ENCODE results near the gene CDKN2B. TPM values are rescaled to one million over a fixed set of nuclear protein-coding genes. Genes with fewer than 3 reads are reported as not detected.

CDKN2B gene
- total and polyA plus RNA-seq, 2 experiments from 2014 or later = 0.29 to 0.83 TPM

DNA sequence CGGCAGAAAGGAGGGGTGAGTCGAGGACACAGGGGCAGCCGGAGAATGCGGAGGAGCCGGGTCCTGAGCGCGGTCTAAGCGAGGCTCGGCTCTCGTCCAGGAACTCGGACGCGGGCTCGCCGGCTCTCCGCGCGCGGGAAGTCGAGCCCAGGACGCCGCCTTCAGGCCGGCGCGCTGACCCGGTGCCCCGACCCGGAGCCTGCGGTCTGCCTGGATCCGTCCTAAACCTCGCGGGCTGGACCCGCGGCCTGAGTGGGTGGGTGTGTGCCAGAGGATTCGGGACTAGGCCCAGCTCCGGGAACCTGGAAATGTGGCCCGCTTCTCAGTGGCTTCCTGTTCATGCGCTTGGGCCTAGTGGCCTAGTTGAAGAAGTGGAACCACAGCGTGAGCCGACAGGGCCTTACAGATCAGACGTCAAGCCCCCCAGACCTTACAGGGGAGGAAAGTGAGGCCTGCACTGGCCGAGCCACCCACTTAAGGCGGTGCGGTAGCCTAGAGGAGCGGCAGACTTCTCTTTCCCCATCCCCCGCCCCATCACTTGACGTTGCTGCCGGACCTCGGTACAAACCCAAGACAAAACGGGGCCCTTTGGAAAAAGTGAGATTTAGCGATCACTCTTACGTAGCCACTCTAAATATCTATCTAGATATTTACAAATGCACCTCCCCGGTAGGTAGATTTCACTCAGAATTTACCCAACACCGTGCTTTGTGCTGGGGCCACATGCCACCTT is 13.3 kb downstream of the CDKN2B start:
- ATAC-seq = peak; percentile 40
- peak; percentile 56 for DNase-seq (ENCODE audit: low spot score)
- Histone ChIP-seq H3K4me1 (ENCODE audit: insufficient read depth) (peaks cover 46% of the 10 kb centered on the region), H3K4me3 (peak overlapping the region; percentile 77), H3K4me2 (peak overlapping the region; percentile 93), H3K36me3 (ENCODE audit: insufficient read depth) (no peaks in the 10 kb centered on the region), H2AFZ (peak overlapping the region; percentile 90), H3K27me3 (ENCODE audit: insufficient read depth) (peaks cover 92% of the 10 kb centered on the region), H4K20me1 (replicated peaks; ENCODE audit: insufficient read depth) (peaks cover 10% of the 10 kb centered on the region), H3F3A (replicated peaks; ENCODE audit: low read depth) (peaks cover 19% of the 10 kb centered on the region; the same call in 1 of the 2 replicates), H3K27ac (ENCODE audit: low read depth) (no peak overlapping the region), H3K9me2 (ENCODE audit: insufficient read depth) (no peaks in the 10 kb centered on the region), H3K79me2 (replicated peaks; ENCODE audit: insufficient read depth) (no peaks in the 10 kb centered on the region)
- no peak overlapping the region for H3K27ac Mint-ChIP-seq
- peaks cover 35% of the 10 kb centered on the region for H3K4me1 Mint-ChIP-seq
- H3K36me3 Mint-ChIP-seq (ENCODE audit: low read depth) = no peaks in the 10 kb centered on the region
- H3K9me3 Mint-ChIP-seq = 0 out of 3 replicates have a peak, but pooled peaks cover 3% of the 10 kb centered on the region
- peaks cover 71% of the 10 kb centered on the region for H3K27me3 Mint-ChIP-seq (ENCODE audit: insufficient read depth, low read depth, poor library complexity)
- peak overlapping the region; percentile 65 for H3K4me3 Mint-ChIP-seq
- TF ChIP-seq, protein P1, sequence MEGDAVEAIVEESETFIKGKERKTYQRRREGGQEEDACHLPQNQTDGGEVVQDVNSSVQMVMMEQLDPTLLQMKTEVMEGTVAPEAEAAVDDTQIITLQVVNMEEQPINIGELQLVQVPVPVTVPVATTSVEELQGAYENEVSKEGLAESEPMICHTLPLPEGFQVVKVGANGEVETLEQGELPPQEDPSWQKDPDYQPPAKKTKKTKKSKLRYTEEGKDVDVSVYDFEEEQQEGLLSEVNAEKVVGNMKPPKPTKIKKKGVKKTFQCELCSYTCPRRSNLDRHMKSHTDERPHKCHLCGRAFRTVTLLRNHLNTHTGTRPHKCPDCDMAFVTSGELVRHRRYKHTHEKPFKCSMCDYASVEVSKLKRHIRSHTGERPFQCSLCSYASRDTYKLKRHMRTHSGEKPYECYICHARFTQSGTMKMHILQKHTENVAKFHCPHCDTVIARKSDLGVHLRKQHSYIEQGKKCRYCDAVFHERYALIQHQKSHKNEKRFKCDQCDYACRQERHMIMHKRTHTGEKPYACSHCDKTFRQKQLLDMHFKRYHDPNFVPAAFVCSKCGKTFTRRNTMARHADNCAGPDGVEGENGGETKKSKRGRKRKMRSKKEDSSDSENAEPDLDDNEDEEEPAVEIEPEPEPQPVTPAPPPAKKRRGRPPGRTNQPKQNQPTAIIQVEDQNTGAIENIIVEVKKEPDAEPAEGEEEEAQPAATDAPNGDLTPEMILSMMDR (conservative IDR thresholded peaks at IDR 0.05; ENCODE audit: low read depth in 2 of 2) = no peak; a peak in 1 of 4 replicates
- TF ChIP-seq EZH2phosphoT487 (IDR thresholded peaks at IDR 0.05; ENCODE audit: unreplicated experiment) (peak; percentile 11), POLR2AphosphoS5 (IDR thresholded peaks at IDR 0.05; ENCODE audit: low read depth) (no peak), ZNF114 (CRISPR knock-in tag; IDR thresholded peaks at IDR 0.05) (no peak), EZH2 (IDR thresholded peaks at IDR 0.05; ENCODE audit: low read depth, unreplicated experiment) (no peak), ZNF331 (CRISPR knock-in tag; IDR thresholded peaks at IDR 0.05; ENCODE audit: low read depth) (no peak), CREB1 (CRISPR knock-in tag; IDR thresholded peaks at IDR 0.05; ENCODE audit: low read depth) (no peak)

DNA sequence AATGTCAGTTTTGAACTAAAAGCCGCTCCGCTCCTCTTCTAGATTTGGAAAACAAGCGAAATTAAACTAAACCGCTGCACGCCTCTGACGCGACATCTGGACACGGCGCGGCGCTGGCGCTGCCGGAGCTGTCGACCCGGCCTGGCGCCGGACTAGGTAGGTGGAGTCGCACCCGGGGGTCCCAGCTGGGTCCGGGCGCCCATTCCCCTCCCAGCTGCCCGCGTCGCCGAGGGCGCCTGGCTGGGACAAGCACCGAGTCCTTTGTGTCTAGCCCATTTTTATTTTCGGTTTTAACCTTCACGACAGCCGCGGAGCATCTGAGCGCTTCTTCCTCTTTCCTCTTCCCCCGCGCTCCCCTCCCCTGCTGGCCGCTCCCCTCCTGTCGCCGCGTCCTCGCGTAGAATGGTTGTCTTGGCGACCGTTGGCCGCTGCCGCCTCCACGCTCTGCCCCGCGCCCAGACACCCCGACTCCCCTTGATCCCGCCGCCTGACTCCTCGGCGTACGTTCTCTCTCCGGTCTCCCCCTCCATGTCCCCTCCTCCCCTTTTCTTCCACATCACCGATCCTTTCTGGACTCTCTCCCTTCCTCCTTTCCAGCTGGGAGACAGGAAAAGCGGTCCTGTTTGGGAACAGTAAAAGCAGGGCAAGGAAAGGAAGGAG is 14.0 kb downstream of the CDKN2B start:
- H3K4me3 ChIP-seq = peak overlapping the region; percentile 77
- H3K4me2 ChIP-seq = peak overlapping the region; percentile 93
- ATAC-seq (peak; percentile 58), DNase-seq (ENCODE audit: low spot score) (peak; percentile 91)
- TF ChIP-seq STAT1 (IDR thresholded peaks at IDR 0.05; ENCODE audit: unreplicated experiment) (no peak), EZH2 (IDR thresholded peaks at IDR 0.05; ENCODE audit: low read depth, unreplicated experiment) (peak; percentile 68), CREB1 (CRISPR knock-in tag; IDR thresholded peaks at IDR 0.05; ENCODE audit: low read depth) (peak; percentile 68)
- TF ChIP-seq, protein P2, sequence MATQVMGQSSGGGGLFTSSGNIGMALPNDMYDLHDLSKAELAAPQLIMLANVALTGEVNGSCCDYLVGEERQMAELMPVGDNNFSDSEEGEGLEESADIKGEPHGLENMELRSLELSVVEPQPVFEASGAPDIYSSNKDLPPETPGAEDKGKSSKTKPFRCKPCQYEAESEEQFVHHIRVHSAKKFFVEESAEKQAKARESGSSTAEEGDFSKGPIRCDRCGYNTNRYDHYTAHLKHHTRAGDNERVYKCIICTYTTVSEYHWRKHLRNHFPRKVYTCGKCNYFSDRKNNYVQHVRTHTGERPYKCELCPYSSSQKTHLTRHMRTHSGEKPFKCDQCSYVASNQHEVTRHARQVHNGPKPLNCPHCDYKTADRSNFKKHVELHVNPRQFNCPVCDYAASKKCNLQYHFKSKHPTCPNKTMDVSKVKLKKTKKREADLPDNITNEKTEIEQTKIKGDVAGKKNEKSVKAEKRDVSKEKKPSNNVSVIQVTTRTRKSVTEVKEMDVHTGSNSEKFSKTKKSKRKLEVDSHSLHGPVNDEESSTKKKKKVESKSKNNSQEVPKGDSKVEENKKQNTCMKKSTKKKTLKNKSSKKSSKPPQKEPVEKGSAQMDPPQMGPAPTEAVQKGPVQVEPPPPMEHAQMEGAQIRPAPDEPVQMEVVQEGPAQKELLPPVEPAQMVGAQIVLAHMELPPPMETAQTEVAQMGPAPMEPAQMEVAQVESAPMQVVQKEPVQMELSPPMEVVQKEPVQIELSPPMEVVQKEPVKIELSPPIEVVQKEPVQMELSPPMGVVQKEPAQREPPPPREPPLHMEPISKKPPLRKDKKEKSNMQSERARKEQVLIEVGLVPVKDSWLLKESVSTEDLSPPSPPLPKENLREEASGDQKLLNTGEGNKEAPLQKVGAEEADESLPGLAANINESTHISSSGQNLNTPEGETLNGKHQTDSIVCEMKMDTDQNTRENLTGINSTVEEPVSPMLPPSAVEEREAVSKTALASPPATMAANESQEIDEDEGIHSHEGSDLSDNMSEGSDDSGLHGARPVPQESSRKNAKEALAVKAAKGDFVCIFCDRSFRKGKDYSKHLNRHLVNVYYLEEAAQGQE (IDR thresholded peaks at IDR 0.05; ENCODE audit: unreplicated experiment) = no peak
- peaks cover 74% of the 10 kb centered on the region for H3K27me3 Mint-ChIP-seq (ENCODE audit: insufficient read depth, low read depth, poor library complexity)
- peaks cover 46% of the 10 kb centered on the region for H3K4me1 ChIP-seq (ENCODE audit: insufficient read depth)
- H3K36me3 ChIP-seq (ENCODE audit: insufficient read depth) = no peaks in the 10 kb centered on the region
- H3K79me2 ChIP-seq (replicated peaks; ENCODE audit: insufficient read depth) = no peaks in the 10 kb centered on the region
- peaks cover 13% of the 10 kb centered on the region for H4K20me1 ChIP-seq (replicated peaks; ENCODE audit: insufficient read depth)
- 0 out of 3 replicates have a peak, but pooled peaks cover 3% of the 10 kb centered on the region for H3K9me3 Mint-ChIP-seq
- H2AFZ ChIP-seq = peak overlapping the region; percentile 90
- H3K4me1 Mint-ChIP-seq = peaks cover 38% of the 10 kb centered on the region
- H3K36me3 Mint-ChIP-seq (ENCODE audit: low read depth) = no peaks in the 10 kb centered on the region
- no peak overlapping the region for H3K27ac Mint-ChIP-seq
- H3K27me3 ChIP-seq (ENCODE audit: insufficient read depth) = peaks cover 92% of the 10 kb centered on the region
- H3F3A ChIP-seq (replicated peaks; ENCODE audit: low read depth) = peaks cover 19% of the 10 kb centered on the region; the same call in 1 of the 2 replicates
- no peak overlapping the region for H3K27ac ChIP-seq (ENCODE audit: low read depth)
- peak overlapping the region; percentile 65 for H3K4me3 Mint-ChIP-seq
- no peaks in the 10 kb centered on the region for H3K9me2 ChIP-seq (ENCODE audit: insufficient read depth)
